Measurements from ENCODE around the gene ZNF407.

Gene ZNF407

DNA sequence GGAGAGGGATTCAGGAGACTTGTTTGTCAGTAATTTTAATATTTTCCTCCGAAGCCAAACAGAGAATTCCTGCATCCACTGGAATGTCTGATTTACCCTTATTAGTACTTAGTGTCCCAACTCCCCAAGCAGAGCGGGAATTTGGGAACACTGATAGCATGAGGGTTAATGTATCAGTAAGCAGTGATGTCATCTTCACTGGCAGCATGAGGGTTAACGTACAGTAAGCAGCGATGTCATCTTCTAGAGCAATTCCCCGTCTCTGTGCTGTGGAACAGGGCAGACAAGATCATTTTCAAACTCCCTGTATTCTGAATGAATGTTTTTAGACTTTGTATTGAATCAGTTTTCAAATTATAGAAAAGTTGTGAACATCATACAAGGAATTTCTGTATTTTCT lies 228.9 kb downstream of the ZNF407 start:
- no peak for DNase-seq (ENCODE audit: low spot score)

DNA sequence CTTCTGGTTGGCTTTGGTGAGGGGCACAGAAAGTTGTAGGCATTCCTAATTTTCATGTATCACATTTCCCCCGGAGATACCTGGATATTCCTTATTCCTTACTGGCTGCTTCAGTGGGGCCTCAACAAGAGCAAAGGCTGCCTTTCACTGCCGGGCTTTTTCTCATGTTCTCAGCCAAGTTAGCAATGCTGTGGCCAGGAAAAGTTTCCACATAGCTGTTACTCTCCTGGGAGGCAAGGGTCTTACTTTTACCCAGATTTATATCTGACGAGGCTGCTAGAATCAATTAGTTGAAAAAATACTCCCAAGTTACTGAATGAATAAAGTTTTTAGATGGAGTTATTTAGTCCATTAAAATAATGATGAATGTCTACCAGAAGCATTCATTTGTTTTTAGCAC lies 230.5 kb downstream of the ZNF407 start:
- DNase-seq (ENCODE audit: low spot score): no peak

- no peak for DNase-seq (ENCODE audit: low spot score)
These were observed 234.0 kb downstream of the ZNF407 start for GRCh38 chr18:74831571-74832250.

GRCh38 chr18:74832381-74832780 lies 234.7 kb downstream of the ZNF407 start:
- DNase-seq (ENCODE audit: low spot score): no peak

DNA sequence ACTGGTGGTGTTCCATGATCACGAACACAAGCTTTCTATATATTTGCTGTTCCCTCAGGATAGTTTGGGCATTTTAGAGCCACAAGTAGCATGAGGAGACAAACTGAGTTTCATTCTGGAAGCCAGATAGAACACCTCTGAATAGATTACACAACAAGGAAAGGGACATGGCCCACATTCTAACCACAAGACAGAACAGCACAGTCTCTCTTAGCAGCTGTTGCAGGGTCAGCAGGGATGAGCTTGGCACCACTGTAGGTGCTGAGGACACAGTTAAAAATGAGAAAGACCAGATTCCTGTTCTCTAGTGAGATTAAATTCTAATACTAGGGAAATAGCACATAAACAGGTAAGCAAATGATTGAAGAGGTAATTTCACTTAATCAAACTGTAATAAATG lies 235.3 kb downstream of the ZNF407 start:
- no peak for DNase-seq (ENCODE audit: low spot score)

GRCh38 chr18:74834424-74835309 lies 237.0 kb downstream of the ZNF407 start:
- no peak for DNase-seq (ENCODE audit: low spot score)

DNA sequence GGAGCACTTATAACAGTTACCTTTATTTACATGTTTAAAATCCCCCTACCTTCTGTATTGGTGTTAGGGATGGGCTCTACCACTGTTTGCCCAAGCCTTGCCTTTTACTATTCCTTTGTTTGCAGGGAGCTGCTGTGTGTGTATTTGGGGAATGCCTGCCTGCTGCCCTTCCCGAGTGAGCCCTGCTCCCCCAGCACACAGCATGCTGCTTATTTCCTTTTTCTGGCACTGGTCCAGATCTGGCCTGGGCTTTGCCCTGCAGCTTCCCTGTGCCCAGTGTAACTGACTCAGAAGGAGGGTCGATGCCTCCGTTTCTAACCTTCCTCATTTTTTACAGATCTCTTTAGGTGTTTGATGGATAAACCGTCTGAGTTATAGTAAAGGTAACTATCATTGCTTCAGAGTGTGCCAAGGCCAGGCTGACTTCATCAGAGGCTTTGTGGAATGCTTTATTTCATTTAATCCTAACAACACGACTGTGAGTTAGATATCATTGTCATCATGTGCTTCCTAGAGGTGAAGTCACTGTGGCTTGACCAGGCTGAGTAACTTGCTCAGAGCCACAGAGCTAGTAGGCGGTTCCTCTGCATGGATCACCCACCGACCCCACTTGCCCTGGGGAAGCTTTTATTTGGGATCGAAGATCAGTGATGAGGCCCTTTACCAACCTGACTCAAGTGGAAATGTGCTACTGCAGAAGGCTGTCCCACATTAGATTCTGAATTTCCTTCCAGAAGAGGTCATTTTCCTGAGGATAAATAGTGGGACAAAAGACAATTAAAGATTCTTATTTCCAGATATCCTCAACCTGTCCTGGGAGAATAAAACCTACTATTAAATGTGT lies 238.8 kb downstream of the ZNF407 start:
- DNase-seq (ENCODE audit: low spot score): no peak

DNA sequence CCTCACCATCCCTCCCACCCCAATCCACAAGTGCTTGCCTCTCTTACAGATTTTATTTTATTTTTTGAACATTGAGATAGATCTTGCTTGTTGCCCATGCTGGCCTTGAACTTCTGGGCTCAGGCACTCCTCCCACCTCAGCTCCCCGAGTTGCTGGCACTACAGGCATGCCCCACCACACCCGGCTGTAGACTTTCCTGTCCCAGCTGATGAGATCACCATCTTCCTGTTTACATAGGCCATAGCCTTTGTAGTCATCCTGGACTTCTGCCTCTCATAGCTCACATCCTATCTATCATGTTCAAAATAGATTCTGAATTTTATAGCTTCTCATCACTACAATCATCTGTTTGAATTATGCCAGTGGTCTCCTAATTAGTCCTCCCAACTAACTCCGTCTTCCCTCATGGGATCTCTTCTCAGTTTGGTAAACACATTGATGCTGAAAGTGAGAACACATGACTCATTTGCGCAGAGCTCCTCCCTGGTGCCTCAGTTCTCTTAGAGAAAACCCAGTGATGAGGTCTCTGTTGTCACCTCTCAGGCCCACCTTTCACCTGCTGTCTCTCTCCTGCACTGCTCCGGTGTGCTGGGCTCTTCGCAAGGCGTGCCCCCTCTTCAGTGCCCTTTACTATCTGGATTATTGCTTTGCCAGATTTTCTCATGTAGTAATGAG lies 243.0 kb downstream of the ZNF407 start:
- no peak for DNase-seq (ENCODE audit: low spot score)

DNA sequence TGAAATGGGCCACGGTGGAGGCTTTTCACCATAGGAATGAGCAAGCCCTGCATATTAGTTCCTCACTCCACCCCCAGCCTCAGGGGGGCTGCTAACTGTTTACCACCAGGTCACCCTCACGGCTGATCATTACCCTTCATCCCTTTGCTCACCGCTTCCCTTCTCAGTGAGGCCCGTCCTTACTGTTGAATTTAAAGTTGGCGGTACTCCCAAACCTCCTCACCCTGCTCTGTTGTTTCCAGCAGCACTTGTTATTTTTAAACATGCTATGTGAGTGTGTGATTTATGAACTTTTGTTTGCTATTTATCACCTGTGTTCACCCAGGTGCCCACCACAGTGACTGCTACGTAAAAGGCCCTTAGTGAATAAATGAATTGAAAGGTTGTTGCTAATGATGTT lies 243.6 kb downstream of the ZNF407 start:
- no peak for DNase-seq (ENCODE audit: low spot score)

GRCh38 chr18:74849301-74849700 lies 251.6 kb downstream of the ZNF407 start:
- DNase-seq (ENCODE audit: low spot score): no peak

DNA sequence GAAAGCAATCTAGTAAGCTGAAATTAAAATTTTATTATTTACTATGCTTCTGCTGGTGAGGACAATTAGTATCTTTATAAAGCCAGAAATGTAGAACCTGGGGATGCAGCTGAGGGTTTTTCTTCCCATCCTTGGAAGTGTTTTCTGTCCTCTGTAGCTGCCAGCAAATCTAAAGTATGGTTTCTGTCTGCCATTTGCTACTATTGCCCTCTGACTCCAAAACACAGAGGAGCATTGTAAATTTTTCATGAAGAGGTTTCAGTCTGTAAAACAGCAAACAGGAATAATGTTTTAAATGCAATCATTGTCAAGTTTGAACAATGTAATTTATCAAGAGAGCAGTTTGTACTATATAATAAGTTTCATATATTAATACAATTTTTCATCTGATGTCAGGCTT lies 258.8 kb downstream of the ZNF407 start:
- DNase-seq (ENCODE audit: low spot score): no peak

DNA sequence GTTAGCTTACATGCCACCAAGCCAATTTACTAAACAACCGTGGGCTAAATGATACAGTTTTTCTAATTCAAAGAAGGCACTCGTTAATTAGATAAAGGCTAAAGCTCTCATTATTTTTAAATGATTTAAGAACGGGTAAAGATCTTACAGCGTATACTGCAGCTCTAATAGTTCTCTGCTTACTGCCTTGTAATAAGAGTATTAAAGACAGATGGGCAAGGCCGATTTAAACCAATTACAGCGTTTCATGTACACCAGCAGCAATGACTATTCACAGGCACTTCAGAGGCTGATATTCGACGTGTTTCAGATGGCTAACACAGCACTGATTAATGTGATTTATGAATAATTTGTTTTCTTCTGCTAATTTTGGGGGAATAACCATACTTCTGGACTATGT lies 259.3 kb downstream of the ZNF407 start:
- DNase-seq (ENCODE audit: low spot score): no peak

DNA sequence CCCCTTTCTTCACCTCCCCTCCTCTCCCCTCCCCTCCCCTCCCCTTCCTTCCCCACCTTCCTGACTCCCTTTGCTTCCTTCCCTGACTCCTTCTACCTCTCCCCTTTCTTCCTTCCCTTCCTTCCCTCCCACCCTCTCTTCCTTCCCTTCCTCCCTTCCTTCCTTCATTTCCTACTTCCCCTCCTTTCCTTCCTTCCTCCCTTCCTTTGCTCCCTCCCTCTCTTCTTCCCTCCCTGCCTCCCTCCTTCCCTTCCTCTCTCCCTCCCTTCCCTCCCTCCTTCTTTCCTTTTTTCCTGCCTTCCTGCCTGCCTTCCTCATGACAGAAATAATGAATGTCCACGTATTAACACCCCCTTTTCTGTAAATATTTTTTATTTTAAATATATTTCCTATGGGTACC lies 260.2 kb downstream of the ZNF407 start:
- no peak for DNase-seq (ENCODE audit: low spot score)

- DNase-seq (ENCODE audit: low spot score): no peak
These were observed 263.5 kb downstream of the ZNF407 start for GRCh38 chr18:74861154-74861553.

- DNase-seq (ENCODE audit: low spot score): no peak
These were observed 264.4 kb downstream of the ZNF407 start for GRCh38 chr18:74862094-74862493.

DNA sequence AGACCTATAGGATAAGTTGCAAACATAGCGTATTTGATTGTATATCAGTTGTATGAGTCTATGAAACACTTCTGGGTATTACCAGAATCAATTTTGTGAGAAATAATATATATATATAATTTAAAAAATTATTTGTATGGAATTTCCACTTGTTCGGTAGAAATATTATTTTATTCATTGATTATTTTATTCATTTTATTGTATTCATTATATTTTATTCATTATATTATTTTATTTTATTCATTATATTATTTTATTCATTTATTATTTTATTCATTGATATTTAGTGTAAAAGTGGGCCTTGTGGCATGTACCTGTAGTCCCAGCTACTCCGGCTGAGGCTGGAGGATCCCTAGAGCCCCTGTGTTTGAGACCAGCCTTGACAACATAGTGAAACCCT lies 268.9 kb downstream of the ZNF407 start:
- no peak for DNase-seq (ENCODE audit: low spot score)

- DNase-seq (ENCODE audit: low spot score): no peak
These were observed 270.8 kb downstream of the ZNF407 start for GRCh38 chr18:74868461-74868860.

- DNase-seq (ENCODE audit: low spot score): no peak
These were observed 272.5 kb downstream of the ZNF407 start for GRCh38 chr18:74869904-74870863.

DNA sequence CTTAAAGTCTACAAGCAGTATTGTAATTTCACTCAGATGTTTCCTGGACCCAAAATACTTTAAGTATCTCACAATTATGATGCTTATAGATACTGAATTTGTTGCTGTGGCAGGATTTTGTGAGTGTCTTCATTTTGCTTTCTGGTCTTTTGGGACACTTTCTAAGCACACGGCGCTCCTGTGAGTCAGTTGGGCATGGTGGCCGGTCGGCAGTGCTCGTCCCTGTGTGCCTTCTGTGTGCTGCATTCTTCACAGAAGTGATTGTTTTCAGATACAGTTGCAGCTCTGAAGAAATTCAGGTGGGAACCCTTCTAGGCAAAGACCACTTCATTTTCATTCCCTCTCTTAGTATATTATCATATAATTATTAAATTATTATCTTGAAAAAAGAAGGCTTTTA lies 273.3 kb downstream of the ZNF407 start:
- DNase-seq (ENCODE audit: low spot score): no peak

DNA sequence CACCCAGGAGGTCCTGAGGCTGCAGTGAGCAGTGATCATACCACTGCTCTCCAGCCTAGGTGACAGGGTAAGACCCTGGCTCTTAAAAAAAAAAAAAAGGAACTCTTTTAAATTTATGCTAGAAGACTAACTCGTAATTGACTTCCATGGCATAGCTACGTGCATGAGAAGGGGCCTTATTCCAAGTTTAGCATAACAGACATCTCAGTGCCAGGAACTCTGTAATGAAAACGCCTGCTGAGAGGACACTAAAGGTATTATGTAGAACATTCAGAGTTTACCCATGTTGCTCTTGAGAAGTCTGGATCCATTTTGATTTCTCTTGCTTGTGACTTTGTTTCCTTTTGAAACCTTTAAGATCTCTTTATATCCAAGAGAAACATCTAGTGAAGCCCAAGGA lies 276.0 kb downstream of the ZNF407 start:
- DNase-seq (ENCODE audit: low spot score): no peak

DNA sequence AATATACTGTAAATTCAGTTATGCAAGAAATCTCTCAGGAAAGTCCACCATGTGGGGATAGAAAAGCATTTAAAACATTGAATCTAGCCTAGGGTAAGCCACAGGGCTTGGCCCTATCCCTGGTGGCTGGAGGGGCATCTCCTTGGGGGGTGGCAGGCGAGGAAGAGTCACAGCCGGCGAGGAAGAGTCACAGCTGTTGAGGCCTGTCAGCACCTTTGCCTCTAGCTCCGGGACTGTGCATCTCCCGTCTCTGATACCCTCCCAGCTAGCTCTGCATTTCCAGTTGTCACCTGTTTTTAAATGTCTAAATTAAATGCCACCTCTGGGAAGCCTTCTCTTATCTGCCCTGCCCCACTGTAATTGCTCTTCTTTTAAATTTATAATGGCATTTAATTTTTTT lies 276.7 kb downstream of the ZNF407 start:
- no peak for DNase-seq (ENCODE audit: low spot score)
